Measurements from ENCODE around the gene GC.
"Not testable (repeated sequence)": the region's sequence is repeated elsewhere in the genome, so short reads cannot be mapped to it uniquely, and the experiment has no call there.

DNA sequence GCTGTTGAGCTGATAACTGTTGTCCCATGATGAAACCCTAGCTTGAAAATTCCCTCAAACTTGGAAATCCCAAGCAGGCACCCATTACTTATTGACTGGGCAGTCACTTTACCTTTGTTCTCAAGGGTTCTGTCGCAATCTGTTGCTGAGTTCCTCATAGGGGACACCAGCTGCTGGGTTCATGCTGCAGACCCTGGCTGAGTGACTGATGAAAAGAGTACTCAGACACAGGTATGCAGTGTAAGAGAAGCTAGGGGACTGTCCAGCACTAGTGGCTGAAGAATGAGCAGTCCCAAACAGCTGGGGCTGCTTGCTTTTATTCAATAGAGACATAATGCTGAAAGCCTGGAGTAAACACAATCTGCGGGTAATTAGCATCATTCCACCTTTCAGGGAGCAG, 21.4 kb upstream of the GC start:
- TF ChIP-seq EZH2, EZH2phosphoT487 (IDR thresholded peaks at IDR 0.05): not testable (repeated sequence)
- TF ChIP-seq, protein P1, sequence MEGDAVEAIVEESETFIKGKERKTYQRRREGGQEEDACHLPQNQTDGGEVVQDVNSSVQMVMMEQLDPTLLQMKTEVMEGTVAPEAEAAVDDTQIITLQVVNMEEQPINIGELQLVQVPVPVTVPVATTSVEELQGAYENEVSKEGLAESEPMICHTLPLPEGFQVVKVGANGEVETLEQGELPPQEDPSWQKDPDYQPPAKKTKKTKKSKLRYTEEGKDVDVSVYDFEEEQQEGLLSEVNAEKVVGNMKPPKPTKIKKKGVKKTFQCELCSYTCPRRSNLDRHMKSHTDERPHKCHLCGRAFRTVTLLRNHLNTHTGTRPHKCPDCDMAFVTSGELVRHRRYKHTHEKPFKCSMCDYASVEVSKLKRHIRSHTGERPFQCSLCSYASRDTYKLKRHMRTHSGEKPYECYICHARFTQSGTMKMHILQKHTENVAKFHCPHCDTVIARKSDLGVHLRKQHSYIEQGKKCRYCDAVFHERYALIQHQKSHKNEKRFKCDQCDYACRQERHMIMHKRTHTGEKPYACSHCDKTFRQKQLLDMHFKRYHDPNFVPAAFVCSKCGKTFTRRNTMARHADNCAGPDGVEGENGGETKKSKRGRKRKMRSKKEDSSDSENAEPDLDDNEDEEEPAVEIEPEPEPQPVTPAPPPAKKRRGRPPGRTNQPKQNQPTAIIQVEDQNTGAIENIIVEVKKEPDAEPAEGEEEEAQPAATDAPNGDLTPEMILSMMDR (IDR thresholded peaks at IDR 0.05), result not testable (repeated sequence)

Data from neural progenitor cell (in vitro differentiated cells).